OCI-LY1 (cell line): ENCODE results near the gene UBXN6.

Source experiments
- CTCF ChIP-seq: fragments of 200-600 bp; sonication (generic), shearing (Covaris generic); IDR thresholded peaks from 2 replicates; pipeline ENCODE4 v1.5.1; 2017; ENCODE audit warnings: mild to moderate bottlenecking, antibody characterized with exemption, low read length, moderate library complexity, mixed read lengths
- EZH2 ChIP-seq: fragments of 200-600 bp; sonication (generic), shearing (Covaris generic); IDR thresholded peaks from 2 replicates; pipeline ENCODE4 v1.8.0; 2017; ENCODE audit warnings: borderline replicate concordance, mixed run types, mild to moderate bottlenecking, antibody characterized with exemption, low read length, moderate library complexity, mixed read lengths

GRCh38 chr19:4456476-4456842 is 1.1 kb downstream of the UBXN6 start:
- TF ChIP-seq CTCF, result no peak
- no peak for TF ChIP-seq EZH2
